IMR-90 (cell line): ENCODE measurements around the gene GOLIM4. TPM values are rescaled to one million over a fixed set of nuclear protein-coding genes. Genes with fewer than 3 reads are reported as not detected.
A peak's percentile ranks its signal among the peaks of the same experiment; 100 is the strongest.

Experiments used
- ATAC-seq: fragments of 200-7000 bp; cut with Tn5 transposase; 2 replicates; pipeline ENCODE4 v1.9.1; 2020; ENCODE audit warnings: low read depth, mild to moderate bottlenecking, moderate library complexity
- BruUV-seq: library from RNA; stranded (reverse); fragments of 400-500 nt; replicated peaks from 2 replicates; lab custom pipeline; 2021; lab: Mats Ljungman, UMichigan
- CTCF ChIA-PET: fragments of 300-600 bp; formaldehyde crosslinking; extraction: SDS; loops from one replicate; lab custom pipeline; 2021; ENCODE audit warnings: antibody characterized with exemption; lab: Yijun Ruan, JAX
- POLR2A ChIA-PET: fragments of 300-600 bp; sonication (Branson Sonifier 250); formaldehyde crosslinking; loops from one replicate; lab custom pipeline; 2022; ENCODE audit warnings: antibody characterized with exemption; ENCODE audit not compliant: unreplicated experiment; lab: Charles Lee
- DNase-seq: peaks from one replicate; pipeline ENCODE4 v3.0.0; 2013
- H2AFZ ChIP-seq: replicated peaks from 2 replicates; pipeline ENCODE3; 2013; ENCODE audit warnings: low read length, mild to moderate bottlenecking; ENCODE audit not compliant: poor library complexity
- H2AK5ac ChIP-seq: 2 replicates; pipeline ENCODE4 v1.6.1; 2013; ENCODE audit warnings: low read depth, low read length, inconsistent platforms
- H2AK9ac ChIP-seq: replicated peaks from 2 replicates; pipeline ENCODE3; 2013; ENCODE audit warnings: mild to moderate bottlenecking, low read depth, low read length, moderate library complexity; ENCODE audit not compliant: poor library complexity
- H2BK120ac ChIP-seq: 2 replicates; pipeline ENCODE4 v1.6.1; 2013; ENCODE audit warnings: low read depth, low read length, inconsistent platforms
- H2BK15ac ChIP-seq: 3 replicates; pipeline ENCODE4 v1.6.1; 2013; ENCODE audit warnings: low read depth, low read length, inconsistent platforms
- H2BK20ac ChIP-seq: 2 replicates; pipeline ENCODE4 v1.6.1; 2013; ENCODE audit warnings: low read depth, mild to moderate bottlenecking, inconsistent platforms, low read length, moderate library complexity
- H2BK5ac ChIP-seq: 2 replicates; pipeline ENCODE4 v1.6.1; 2013; ENCODE audit warnings: mild to moderate bottlenecking, low read depth, low read length, inconsistent platforms; ENCODE audit not compliant: poor library complexity, severe bottlenecking
- H3K14ac ChIP-seq: replicated peaks from 2 replicates; pipeline ENCODE4 v1.6.1; 2013; ENCODE audit warnings: low read depth, low read length, inconsistent platforms
- H3K18ac ChIP-seq: 2 replicates; pipeline ENCODE4 v1.6.1; 2013; ENCODE audit warnings: low read depth, low read length, control low read depth
- H3K23ac ChIP-seq: 2 replicates; pipeline ENCODE4 v1.6.1; 2013; ENCODE audit warnings: low read depth, low read length, inconsistent platforms
- H3K27ac ChIP-seq: 2 replicates; pipeline ENCODE4 v1.5.1; 2013; ENCODE audit warnings: mild to moderate bottlenecking, control low read depth, low read length; ENCODE audit not compliant: insufficient read depth
- H3K27me3 ChIP-seq: 2 replicates; pipeline ENCODE4 v1.6.1; 2013; ENCODE audit warnings: low read length; ENCODE audit not compliant: control insufficient read depth, insufficient read depth
- H3K36me3 ChIP-seq: 2 replicates; pipeline ENCODE4 v1.6.1; 2013; ENCODE audit warnings: low read length, mixed read lengths; ENCODE audit not compliant: control insufficient read depth, insufficient read depth
- H3K4ac ChIP-seq: 2 replicates; pipeline ENCODE4 v1.6.1; 2013; ENCODE audit warnings: low read depth, low read length, inconsistent platforms
- H3K4me1 ChIP-seq: 2 replicates; pipeline ENCODE4 v1.6.1; 2013; ENCODE audit warnings: low read length, mixed read lengths; ENCODE audit not compliant: control insufficient read depth, insufficient read depth
- H3K4me2 ChIP-seq: 2 replicates; pipeline ENCODE4 v1.6.1; 2013; ENCODE audit warnings: low read depth, mild to moderate bottlenecking, control low read depth, low read length, moderate library complexity
- H3K4me3 ChIP-seq: 2 replicates; pipeline ENCODE4 v1.5.1; 2013; ENCODE audit warnings: low read depth, mild to moderate bottlenecking, control low read depth, low read length, moderate library complexity; ENCODE audit not compliant: insufficient read depth
- H3K56ac ChIP-seq: 2 replicates; pipeline ENCODE4 v1.6.1; 2013; ENCODE audit warnings: low read length, inconsistent platforms; ENCODE audit not compliant: insufficient read depth; ENCODE audit errors: extremely low read depth
- H3K79me1 ChIP-seq, 2 experiments: 2 replicates each; pipeline ENCODE4 v1.6.1; 2013; ENCODE audit warnings: low read length in 2 of 2, inconsistent platforms in 1 of 2, low read depth in 1 of 2
- H3K9ac ChIP-seq: 2 replicates; pipeline ENCODE4 v1.6.1; 2013; ENCODE audit warnings: low read depth, low read length, control low read depth
- H3K9me1 ChIP-seq: 2 replicates; pipeline ENCODE4 v1.6.1; 2013; ENCODE audit warnings: low read length, inconsistent platforms; ENCODE audit not compliant: insufficient read depth
- H3K9me3 ChIP-seq: 2 replicates; pipeline ENCODE4 v1.6.1; 2013; ENCODE audit warnings: low read length; ENCODE audit not compliant: control insufficient read depth, insufficient read depth
- H4K20me1 ChIP-seq: 2 replicates; pipeline ENCODE4 v1.6.1; 2013; ENCODE audit warnings: low read length, inconsistent platforms; ENCODE audit not compliant: insufficient read depth
- H4K5ac ChIP-seq: 2 replicates; pipeline ENCODE4 v1.6.1; 2013; ENCODE audit warnings: mild to moderate bottlenecking, low read depth, low read length, control low read depth
- H4K8ac ChIP-seq, 2 experiments: 2 replicates each; pipeline ENCODE4 v1.6.1; 2013; ENCODE audit warnings: low read depth in 2 of 2, low read length in 2 of 2, control low read depth in 1 of 2, inconsistent platforms in 1 of 2
- H4K91ac ChIP-seq: 2 replicates; pipeline ENCODE4 v1.6.1; 2013; ENCODE audit warnings: low read depth, low read length, inconsistent platforms; ENCODE audit not compliant: insufficient read depth
- CEBPB ChIP-seq: IDR thresholded peaks from 2 replicates; pipeline ENCODE4 v1.6.1; 2012; ENCODE audit warnings: low read depth, low read length, improper control_type of control experiment
- FOS ChIP-seq: fragments of 150-350 bp; IDR thresholded peaks from 2 replicates; pipeline ENCODE4 v1.6.1; 2016; ENCODE audit warnings: low read depth, low read length
- MAZ ChIP-seq: IDR thresholded peaks from 2 replicates; pipeline ENCODE4 v1.6.1; 2012; ENCODE audit warnings: low read depth, mild to moderate bottlenecking, low read length, improper control_type of control experiment, moderate library complexity, borderline replicate concordance
- MXI1 ChIP-seq: IDR thresholded peaks from 2 replicates; pipeline ENCODE4 v1.6.1; 2012; ENCODE audit warnings: low read depth, mild to moderate bottlenecking, low read length, moderate library complexity, borderline replicate concordance
- NFE2L2 ChIP-seq: fragments of 150-350 bp; IDR thresholded peaks from 2 replicates; pipeline ENCODE4 v1.6.1; 2016; ENCODE audit warnings: low read depth, mild to moderate bottlenecking, low read length
- POLR2A ChIP-seq: IDR thresholded peaks from 2 replicates; pipeline ENCODE4 v1.6.1; 2012; ENCODE audit warnings: mild to moderate bottlenecking, low read depth, low read length
- SMC3 ChIP-seq: fragments of 150-350 bp; IDR thresholded peaks from 2 replicates; pipeline ENCODE4 v1.6.1; 2016; ENCODE audit warnings: low read depth, mild to moderate bottlenecking, antibody characterized with exemption, low read length, moderate library complexity
- WGBS, 2 experiments: methylation state at CpG; one replicate each; pipeline versions ENCODE4 v1.1.5 to v1.1.7; 2013; ENCODE audit warnings: missing lambda C conversion rate in 2 of 2; ENCODE audit not compliant: insufficient read length in 1 of 2; ENCODE audit errors: extremely low coverage in 2 of 2; 5-methylcytosine and 5-hydroxymethylcytosine counted together
- dilution Hi-C: fragments of 300-500 bp; cut with HindIII; formaldehyde crosslinking; loops from one replicate; pipeline ENCODE4 v1.14.3; 2018; ENCODE audit warnings: low sequenced_read_pairs; ENCODE audit not compliant: unreplicated experiment
- in situ Hi-C: fragments of 300-500 bp; cut with MboI; formaldehyde crosslinking; loops from 3 replicates; pipeline ENCODE4 v1.14.3; 2019; ENCODE audit warnings: low sequenced_read_pairs, inconsistent platforms, mixed read lengths
- intact Hi-C: fragments of 100-400 bp; cut with micrococcal nuclease; formaldehyde crosslinking; loops from 2 replicates; pipeline ENCODE4 v1.10.0; 2022
- polyA plus RNA-seq, 3 experiments: library from polyadenylated mRNA; depleted of rRNA; stranded (reverse); fragments of >200 nt; gene quantifications; 2 replicates each; pipeline ENCODE4 v1.2.3, GENCODE V29; 2012; ENCODE audit warnings: low replicate concordance in 1 of 3
- total RNA-seq: library from RNA; depleted of rRNA; stranded (reverse); fragments of >200 nt; gene quantifications from 2 replicates; pipeline ENCODE4 v1.2.3, GENCODE V29; 2012

GOLIM4 gene
- total and polyA plus RNA-seq, 2 of the 4 experiments (the other 2 are of a cell fraction) = 44.6 to 71.2 TPM

- ChIA-PET CTCF (interaction anchor here (1.1 to 2.6 kb wide), 2 partner anchors 11 to 37 kb away, joined by 3 to 7 read pairs; no protein-coding TSS in a partner anchor), POLR2A (no interaction called here)
- Histone ChIP-seq H3K23ac (peak overlapping the region; percentile 29; the same call in 1 of the 2 replicates), H2AK9ac (no peak overlapping the region), H3K27me3 (no peaks in the 10 kb centered on the region), H3K9me1 (no peaks in the 10 kb centered on the region), H3K27ac (no peak overlapping the region), H3K9ac (no peak overlapping the region), H3K79me1 (peaks cover 5 to 54% of the 10 kb centered on the region in 2 experiments), H2BK15ac (no peak overlapping the region), H2AK5ac (no peak overlapping the region), H3K56ac (no peak overlapping the region), H3K9me3 (no peaks in the 10 kb centered on the region), H3K4me2 (no peak overlapping the region), H3K4ac (no peak overlapping the region), H3K4me3 (no peak overlapping the region), H2BK5ac (no peak overlapping the region), H4K91ac (no peak overlapping the region), H4K20me1 (peaks cover 20% of the 10 kb centered on the region; the same call in 1 of the 2 replicates), H2AFZ (no peak overlapping the region), H2BK20ac (0 out of 2 replicates have a peak overlapping the region, but pooled peaks have one; percentile 25), H4K8ac (no peak overlapping the region), H3K4me1 (peaks cover 13% of the 10 kb centered on the region), H4K5ac (no peak overlapping the region), H3K36me3 (no peaks in the 10 kb centered on the region; the same call in 1 of the 2 replicates), H2BK120ac (no peak overlapping the region), H3K18ac (no peak overlapping the region; the same call in 1 of the 2 replicates), H3K14ac (no peak overlapping the region; the same call in 1 of the 2 replicates)
- no CpG with 5 or more reads among the region's 4 CpGs for WGBS, 2 experiments
- intact Hi-C loops = no loop called here
- no peak for TF ChIP-seq POLR2A
- no peak for TF ChIP-seq FOS
- no peak for TF ChIP-seq NFE2L2
- no peak for TF ChIP-seq CEBPB
- TF ChIP-seq MXI1 = no peak
- no peak for TF ChIP-seq MAZ
- no peak for TF ChIP-seq SMC3
- ATAC-seq (no peak), DNase-seq (no peak)
- BruUV-seq = no TSS peak
- dilution Hi-C loops = no loop called here
- in situ Hi-C loops = loop anchor here (25.0 kb wide), 2 partner anchors 1023 to 1673 kb away; partner anchors contain the start of genes ACTRT3, MYNN and TERC
These were observed 6.4 kb downstream of the GOLIM4 start for GRCh38 chr3:168089179-168089771.
